ENCODE results near the gene GALNT9. TPM values are rescaled to one million over a fixed set of nuclear protein-coding genes. Genes with fewer than 3 reads are reported as not detected.

Gene GALNT9
- total RNA-seq, 1 experiment from 2014 or later = 0.44 TPM

GRCh38 chr12:132166801-132167591, 162.4 kb downstream of the GALNT9 start:
- no peak overlapping the region for H3K27ac ChIP-seq (ENCODE audit: low read length)
- H3K27me3 ChIP-seq (ENCODE audit: low read length) = no peaks in the 10 kb centered on the region
- peaks cover 29% of the 10 kb centered on the region for H3K4me1 ChIP-seq (ENCODE audit: insufficient read depth, low read length)
- H3K4me3 ChIP-seq (ENCODE audit: low read length) = no peak overlapping the region
- no peaks in the 10 kb centered on the region for H3K36me3 ChIP-seq (ENCODE audit: low read depth, low read length)
- no peaks in the 10 kb centered on the region for H4K20me1 ChIP-seq (ENCODE audit: low read length)
- H3F3A ChIP-seq (ENCODE audit: low read length, unreplicated experiment) = no peaks in the 10 kb centered on the region
- no peak overlapping the region for H3K4me2 ChIP-seq (ENCODE audit: low read length)
- ATAC-seq = no peak
- no peaks in the 10 kb centered on the region for H3K79me2 ChIP-seq (ENCODE audit: low read length)
- no peak overlapping the region for H3K9ac ChIP-seq (ENCODE audit: low read length)
- DNase-seq = no peak
- no peaks in the 10 kb centered on the region for H3K9me3 ChIP-seq (ENCODE audit: low read length)
- no peaks in the 10 kb centered on the region for H3K9me2 ChIP-seq (replicated peaks; ENCODE audit: low read length)
- no peak overlapping the region for H2AFZ ChIP-seq (ENCODE audit: low read length)
- ChIA-PET CTCF (no interaction called here), POLR2A (ENCODE audit: unreplicated experiment) (no interaction called here)
- TF ChIP-seq EZH2 (IDR thresholded peaks at IDR 0.05; ENCODE audit: low read length, unreplicated experiment) (no peak), EZH2phosphoT487 (IDR thresholded peaks at IDR 0.05; ENCODE audit: borderline replicate concordance, low read length) (no peak), CTCF (conservative IDR thresholded peaks at IDR 0.05; ENCODE audit: low read depth, low read length) (no peak)
- intact Hi-C loops (cut with micrococcal nuclease) = no loop called here
- no TSS peak for BruUV-seq (replicated peaks)

DNA sequence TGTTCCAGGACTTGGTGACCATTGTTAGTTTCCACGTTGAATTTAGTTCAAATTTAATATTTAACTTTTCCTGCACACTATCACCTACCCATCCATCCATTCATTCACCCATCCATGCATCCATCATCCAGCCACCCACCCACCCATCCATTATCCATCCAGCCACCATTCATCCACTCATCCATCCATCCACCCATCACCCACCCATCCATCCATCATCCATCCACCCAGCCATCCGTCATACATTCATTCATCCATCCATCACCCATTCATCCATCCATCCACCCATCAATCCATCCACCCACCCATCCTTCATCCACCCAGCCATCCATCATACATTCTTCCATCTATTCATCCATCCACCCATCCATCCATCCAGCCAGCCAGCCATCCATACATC, 163.3 kb downstream of the GALNT9 start:
- Histone ChIP-seq H3K9me2 (replicated peaks; ENCODE audit: low read length) (no peaks in the 10 kb centered on the region), H4K20me1 (ENCODE audit: low read length) (no peaks in the 10 kb centered on the region), H3K36me3 (ENCODE audit: low read depth, low read length) (no peaks in the 10 kb centered on the region), H3K9ac (ENCODE audit: low read length) (no peak overlapping the region), H3K9me3 (ENCODE audit: low read length) (no peaks in the 10 kb centered on the region), H3K79me2 (ENCODE audit: low read length) (no peaks in the 10 kb centered on the region), H3F3A (ENCODE audit: low read length, unreplicated experiment) (no peaks in the 10 kb centered on the region), H3K27me3 (ENCODE audit: low read length) (no peaks in the 10 kb centered on the region), H3K27ac (ENCODE audit: low read length) (no peak overlapping the region), H2AFZ (ENCODE audit: low read length) (no peak overlapping the region), H3K4me1 (ENCODE audit: insufficient read depth, low read length) (peaks cover 29% of the 10 kb centered on the region), H3K4me2 (ENCODE audit: low read length) (no peak overlapping the region), H3K4me3 (ENCODE audit: low read length) (no peak overlapping the region)
- TF ChIP-seq EZH2 (IDR thresholded peaks at IDR 0.05; ENCODE audit: low read length, unreplicated experiment) (no peak), CTCF (conservative IDR thresholded peaks at IDR 0.05; ENCODE audit: low read depth, low read length) (no peak), EZH2phosphoT487 (IDR thresholded peaks at IDR 0.05; ENCODE audit: borderline replicate concordance, low read length) (no peak)
- ChIA-PET CTCF (no interaction called here), POLR2A (ENCODE audit: unreplicated experiment) (no interaction called here)
- intact Hi-C loops (cut with micrococcal nuclease) = no loop called here
- DNase-seq (no peak), ATAC-seq (no peak)
- no TSS peak for BruUV-seq (replicated peaks)

- Histone ChIP-seq H3F3A (ENCODE audit: low read length, unreplicated experiment) (no peaks in the 10 kb centered on the region), H3K4me3 (ENCODE audit: low read length) (no peak overlapping the region), H3K79me2 (ENCODE audit: low read length) (no peaks in the 10 kb centered on the region), H3K4me2 (ENCODE audit: low read length) (no peak overlapping the region), H3K27ac (ENCODE audit: low read length) (no peak overlapping the region), H3K36me3 (ENCODE audit: low read depth, low read length) (no peaks in the 10 kb centered on the region), H2AFZ (ENCODE audit: low read length) (no peak overlapping the region), H3K9me3 (ENCODE audit: low read length) (no peaks in the 10 kb centered on the region), H3K9me2 (replicated peaks; ENCODE audit: low read length) (no peaks in the 10 kb centered on the region), H3K27me3 (ENCODE audit: low read length) (no peaks in the 10 kb centered on the region), H4K20me1 (ENCODE audit: low read length) (no peaks in the 10 kb centered on the region), H3K4me1 (ENCODE audit: insufficient read depth, low read length) (peaks cover 29% of the 10 kb centered on the region), H3K9ac (ENCODE audit: low read length) (no peak overlapping the region)
- no peak for TF ChIP-seq EZH2phosphoT487 (IDR thresholded peaks at IDR 0.05; ENCODE audit: borderline replicate concordance, low read length)
- no peak for TF ChIP-seq CTCF (conservative IDR thresholded peaks at IDR 0.05; ENCODE audit: low read depth, low read length)
- TF ChIP-seq EZH2 (IDR thresholded peaks at IDR 0.05; ENCODE audit: low read length, unreplicated experiment) = no peak
- DNase-seq (no peak), ATAC-seq (no peak)
- ChIA-PET CTCF (no interaction called here), POLR2A (ENCODE audit: unreplicated experiment) (no interaction called here)
- BruUV-seq (replicated peaks) = no TSS peak
- intact Hi-C loops (cut with micrococcal nuclease) = no loop called here
Measured at GRCh38 chr12:132165584-132165983, 163.8 kb downstream of the GALNT9 start.
